Anterior cingulate cortex (tissue), 58 donors: Measurements from ENCODE around the gene NINL.
"Not testable (repeated sequence)": the region's sequence is repeated elsewhere in the genome, so short reads cannot be mapped to it uniquely, and the experiment has no call there.

Experiments
- DNase-seq, 58 donors: peaks; one replicate each; lab custom pipeline; 2025; lab: John Stamatoyannopoulos, UW

Gene NINL

GRCh38 chr20:25489221-25489871 is 96.0 kb downstream of the NINL start:
- DNase-seq, result no peak

GRCh38 chr20:25487975-25488374 is 97.4 kb downstream of the NINL start:
- DNase-seq, result no peak

- DNase-seq, result no peak
These were observed 98.0 kb downstream of the NINL start for GRCh38 chr20:25487306-25487705.

- peak in 9 of 58 donors; percentile 7 to 37 (median 17) for DNase-seq
These were observed 99.0 kb downstream of the NINL start for GRCh38 chr20:25486377-25486776.

GRCh38 chr20:25485872-25486271 is 99.5 kb downstream of the NINL start:
- DNase-seq, result no peak

- DNase-seq, result no peak
These were observed 100.3 kb downstream of the NINL start for GRCh38 chr20:25484911-25485511.

- peak in 10 of 58 donors; percentile 6 to 36 (median 26) for DNase-seq
These were observed 101.0 kb downstream of the NINL start for GRCh38 chr20:25484224-25484846.

- no peak for DNase-seq
These were observed 101.7 kb downstream of the NINL start for GRCh38 chr20:25483431-25484132.

GRCh38 chr20:25481918-25482253 is 103.4 kb downstream of the NINL start:
- no peak for DNase-seq

- no peak for DNase-seq
These were observed 104.0 kb downstream of the NINL start for GRCh38 chr20:25481235-25481917.

- no peak for DNase-seq
These were observed 104.5 kb downstream of the NINL start for GRCh38 chr20:25480797-25481196.

GRCh38 chr20:25480156-25480555 is 105.2 kb downstream of the NINL start:
- DNase-seq, result no peak

- no peak for DNase-seq
These were observed 105.7 kb downstream of the NINL start for GRCh38 chr20:25479638-25480037.

GRCh38 chr20:25478889-25479568 is 106.3 kb downstream of the NINL start:
- DNase-seq, result no peak

GRCh38 chr20:25477014-25477882 is 108.1 kb downstream of the NINL start:
- DNase-seq, result no peak

- DNase-seq, result no peak
These were observed 109.0 kb downstream of the NINL start for GRCh38 chr20:25476106-25477013.

GRCh38 chr20:25473297-25473696 is 112.0 kb downstream of the NINL start:
- not testable (repeated sequence) for DNase-seq

GRCh38 chr20:25471020-25471419 is 114.3 kb downstream of the NINL start:
- DNase-seq, result no peak
